GM12878 (cell line): ENCODE data around the gene CAMTA1. TPM values are rescaled to one million over a fixed set of nuclear protein-coding genes. Genes with fewer than 3 reads are reported as not detected.

Experiments used
- ATAC-seq: fragments of 200-7000 bp; cut with Tn5 transposase; 3 replicates; pipeline ENCODE4 v1.9.1; 2020; ENCODE audit warnings: mild to moderate bottlenecking, moderate library complexity
- BruUV-seq: library from RNA; stranded (reverse); fragments of 400-500 nt; replicated peaks from 2 replicates; lab custom pipeline; 2021; lab: Mats Ljungman, UMichigan
- CTCF ChIA-PET: fragments of 300-600 bp; sonication (Branson Sonifier 250); formaldehyde crosslinking; extraction: SDS; loops from one replicate; lab custom pipeline; 2021; ENCODE audit warnings: inconsistent platforms; lab: Yijun Ruan, JAX
- POLR2A ChIA-PET: fragments of 350-600 bp; formaldehyde crosslinking; extraction: SDS; loops from one replicate; lab custom pipeline; 2021; ENCODE audit warnings: inconsistent platforms; lab: Charles Lee
- RAD21 ChIA-PET: fragments of 300-600 bp; sonication (Branson Sonifier 250); formaldehyde crosslinking; loops from one replicate; lab custom pipeline; 2023; ENCODE audit warnings: antibody characterized with exemption; ENCODE audit not compliant: unreplicated experiment; lab: Charles Lee
- SMC1A ChIA-PET: fragments of 300-600 bp; sonication (Branson Sonifier 250); formaldehyde crosslinking; loops from one replicate; lab custom pipeline; 2023; ENCODE audit not compliant: unreplicated experiment, uncharacterized antibody; lab: Charles Lee
- DNase-seq: peaks from one replicate; pipeline ENCODE4 v3.0.0-alpha.2; 2011; ENCODE audit warnings: low read depth, low spot score
- FAIRE-seq: peaks from 3 replicates; lab custom pipeline; 2011; peaks lifted over from hg19 to GRCh38; lab: Jason Lieb, UNC
- H2AFZ ChIP-seq: 2 replicates; pipeline ENCODE4 v1.6.0; 2011; ENCODE audit warnings: low read depth, low read length, control low read depth; ENCODE audit not compliant: control insufficient read depth
- H3K27ac ChIP-seq: 2 replicates; pipeline ENCODE4 v1.5.1; 2011; ENCODE audit warnings: control low read depth; ENCODE audit not compliant: control insufficient read depth, insufficient read depth
- H3K27me3 ChIP-seq, 2 experiments: replicated peaks in 1 of 2; 2 replicates each; pipeline versions ENCODE4 v1.6.0 to v1.6.1; 2011; ENCODE audit warnings: low read length in 1 of 2; ENCODE audit not compliant: control insufficient read depth in 2 of 2, insufficient read depth in 2 of 2
- H3K36me3 ChIP-seq, 2 experiments: 2 replicates each; pipeline ENCODE4 v1.5.1; 2011; ENCODE audit warnings: low read length in 1 of 2; ENCODE audit not compliant: control insufficient read depth in 2 of 2, insufficient read depth in 2 of 2
- H3K4me1 ChIP-seq: 2 replicates; pipeline ENCODE4 v1.6.1; 2011; ENCODE audit warnings: mild to moderate bottlenecking, low read length, moderate library complexity, mixed read lengths; ENCODE audit not compliant: control insufficient read depth, insufficient read depth
- H3K4me2 ChIP-seq: 2 replicates; pipeline ENCODE4 v1.6.0; 2011; ENCODE audit warnings: control low read depth; ENCODE audit not compliant: control insufficient read depth, insufficient read depth
- H3K4me3 ChIP-seq: fragments of 200-600 bp; sonication (generic); 2 replicates; pipeline ENCODE4 v1.5.1; 2016
- H3K79me2 ChIP-seq: 2 replicates; pipeline ENCODE4 v1.6.0; 2011; ENCODE audit warnings: low read length; ENCODE audit not compliant: control insufficient read depth, insufficient read depth
- H3K9ac ChIP-seq: 2 replicates; pipeline ENCODE4 v1.8.0; 2011; ENCODE audit warnings: low read length, control low read depth, mixed read lengths; ENCODE audit not compliant: control insufficient read depth, insufficient read depth
- H3K9me3 ChIP-seq: replicated peaks from 3 replicates; pipeline ENCODE4 v1.5.1; 2011; ENCODE audit warnings: mild to moderate bottlenecking, low read length; ENCODE audit not compliant: control insufficient read depth, insufficient read depth
- H4K20me1 ChIP-seq: 2 replicates; pipeline ENCODE4 v1.6.0; 2011; ENCODE audit not compliant: control insufficient read depth, insufficient read depth
- BRCA1 ChIP-seq: IDR thresholded peaks from 2 replicates; pipeline ENCODE4 v1.6.1; 2011; ENCODE audit warnings: low read depth, low read length, improper control_type of control experiment
- CUX1 ChIP-seq: IDR thresholded peaks from 2 replicates; pipeline ENCODE4 v1.6.1; 2012; ENCODE audit warnings: improper control_type of control experiment, low read depth, low read length; ENCODE audit not compliant: insufficient replicate concordance
- E4F1 ChIP-seq: fragments of 450-650 bp; IDR thresholded peaks from 2 replicates; pipeline ENCODE4 v1.6.1; 2018; ENCODE audit warnings: borderline replicate concordance, mild to moderate bottlenecking; ENCODE audit not compliant: partially characterized antibody
- MTA2 ChIP-seq: fragments of 450-650 bp; IDR thresholded peaks from 2 replicates; pipeline ENCODE4 v1.6.1; 2016; ENCODE audit warnings: low read depth, mild to moderate bottlenecking, moderate library complexity
- MTA3 ChIP-seq: IDR thresholded peaks from 2 replicates; pipeline ENCODE4 v1.6.1; 2012; ENCODE audit warnings: low read length, inconsistent platforms, borderline replicate concordance
- PML ChIP-seq: IDR thresholded peaks from 2 replicates; pipeline ENCODE4 v1.6.1; 2012; ENCODE audit warnings: low read length, inconsistent platforms
- RUNX3 ChIP-seq: IDR thresholded peaks from 2 replicates; pipeline ENCODE4 v1.6.1; 2012; ENCODE audit warnings: low read length, inconsistent platforms
- ZBTB33 ChIP-seq: fragments of 450-650 bp; IDR thresholded peaks from 2 replicates; pipeline ENCODE4 v1.6.1; 2017; ENCODE audit warnings: mild to moderate bottlenecking
- WGBS: methylation state at CpG from one replicate; pipeline ENCODE4 v1.1.6; 2016; ENCODE audit warnings: low lambda C conversion rate; ENCODE audit not compliant: insufficient replicate concordance, insufficient coverage; ENCODE audit errors: missing lambda C conversion rate; 5-methylcytosine and 5-hydroxymethylcytosine counted together
- in situ Hi-C: fragments of 300-500 bp; cut with MboI; formaldehyde crosslinking; loops from 9 replicates; pipeline ENCODE4 v1.14.3; 2018; ENCODE audit warnings: mixed read lengths
- intact Hi-C: fragments of 100-400 bp; cut with micrococcal nuclease; formaldehyde crosslinking; loops from one replicate; pipeline ENCODE4 v1.14.2; 2022; ENCODE audit not compliant: unreplicated experiment
- polyA plus RNA-seq, 11 experiments: library from polyadenylated mRNA; depleted of rRNA in 4 of 11; unstranded in 6 of 11; stranded (reverse) in 5 of 11; fragments of >200 nt; fragmentation: Nextera tagmentation in 4 of 11; fragmentation: Illumina TruSeq in 1 of 11; extraction: Ambion mirVana in 4 of 11; extraction: Trizol in 1 of 11; gene quantifications; 1 replicate in 1 of 11; 2 replicates in 10 of 11; pipeline versions ENCODE4 v1.2.1 to v1.2.3, GENCODE V29; 2011 to 2016; ENCODE audit warnings: inconsistent platforms in 2 of 11, missing spikeins in 2 of 11, low read depth in 1 of 11
- total RNA-seq, 4 experiments: library from RNA; depleted of rRNA in 3 of 4; stranded (reverse); fragments of >200 nt in 3 of 4; fragmentation: Illumina TruSeq in 1 of 4; extraction: Trizol in 1 of 4; gene quantifications; 2 replicates each; pipeline versions ENCODE4 v1.2.1 to v1.2.3, GENCODE V29; 2013 to 2021

CAMTA1 gene
- total and polyA plus RNA-seq, 10 of the 15 experiments (the other 5 are each of a cell fraction or from before 2014, with no cell fraction given) = 37.7 to 148 (median 76.4) TPM

GRCh38 chr1:6909857-6910256 lies 124.6 kb downstream of the CAMTA1 start (continued):
- TF ChIP-seq ZBTB33 = no peak
- TF ChIP-seq MTA3 = no peak

GRCh38 chr1:6911021-6911941 lies 126.0 kb downstream of the CAMTA1 start:
- no peaks in the 10 kb centered on the region; the same call in 2 of the 3 replicates for H3K9me3 ChIP-seq
- no TSS peak for BruUV-seq
- DNase-seq (no peak), FAIRE-seq (no peak), ATAC-seq (no peak)
- no peak overlapping the region for H3K4me2 ChIP-seq
- ChIA-PET SMC1A (interaction anchor here (1.3 to 1.4 kb wide), 2 partner anchors 20 to 194 kb away, joined by 3 read pairs; no protein-coding TSS in a partner anchor), RAD21 (no interaction called here), CTCF (interaction anchor here (1.6 kb wide), 1 partner anchor 21 kb away, joined by 5 read pairs; no protein-coding TSS in a partner anchor), POLR2A (no interaction called here)
- intact Hi-C loops = no loop called here
- no peaks in the 10 kb centered on the region for H3K36me3 ChIP-seq
- H3K27me3 ChIP-seq = no peaks in the 10 kb centered on the region; a peak in 2 of 4 replicates
- H3K4me3 ChIP-seq = no peak overlapping the region
- in situ Hi-C loops = no loop called here
- WGBS = 31% methylated on average over 14 of the region's 14 CpGs
- no peak overlapping the region for H3K9ac ChIP-seq
- H4K20me1 ChIP-seq = no peaks in the 10 kb centered on the region
- H3K27ac ChIP-seq = no peak overlapping the region
- H3K79me2 ChIP-seq = no peaks in the 10 kb centered on the region
- no peaks in the 10 kb centered on the region for H3K4me1 ChIP-seq
- H2AFZ ChIP-seq = no peak overlapping the region
- no peak for TF ChIP-seq ZBTB33
- no peak for TF ChIP-seq MTA2
- no peak for TF ChIP-seq BRCA1
- TF ChIP-seq PML = no peak
- no peak for TF ChIP-seq CUX1
- no peak for TF ChIP-seq E4F1
- no peak for TF ChIP-seq RUNX3
